Uterus (tissue), 2 donors: ENCODE data around the gene WWOX.

ENCODE experiments used
- CTCF ChIP-seq, 4 experiments: fragments of 200-600 bp in 2 of 4; fragments of 450-650 bp in 2 of 4; sonication (generic) in 2 of 4; IDR thresholded peaks; one replicate each; pipeline ENCODE4 v1.5.1; 2016 to 2019; ENCODE audit warnings: antibody characterized with exemption in 4 of 4, mild to moderate bottlenecking in 2 of 4, moderate library complexity in 1 of 4
- POLR2A ChIP-seq, 2 donors: fragments of 450-650 bp; IDR thresholded peaks; one replicate each; pipeline ENCODE4 v1.6.1; 2016; ENCODE audit warnings: antibody characterized with exemption in 2 of 2, mild to moderate bottlenecking in 1 of 2, moderate library complexity in 1 of 2

- TF ChIP-seq POLR2A (IDR thresholded peaks at IDR 0.05) (no peak), CTCF (IDR thresholded peaks at IDR 0.05) (no peak)
Measured at GRCh38 chr16:78706637-78707036, 607.2 kb downstream of the WWOX start.
